Amniotic stem cell (primary cell): ENCODE results near the gene ELANE.
"Not testable (repeated sequence)": the region's sequence is repeated elsewhere in the genome, so short reads cannot be mapped to it uniquely, and the experiment has no call there.

ENCODE experiments used
- DNase-seq: peaks from one replicate; lab custom pipeline; 2025; lab: John Stamatoyannopoulos, UW

ELANE gene

DNA sequence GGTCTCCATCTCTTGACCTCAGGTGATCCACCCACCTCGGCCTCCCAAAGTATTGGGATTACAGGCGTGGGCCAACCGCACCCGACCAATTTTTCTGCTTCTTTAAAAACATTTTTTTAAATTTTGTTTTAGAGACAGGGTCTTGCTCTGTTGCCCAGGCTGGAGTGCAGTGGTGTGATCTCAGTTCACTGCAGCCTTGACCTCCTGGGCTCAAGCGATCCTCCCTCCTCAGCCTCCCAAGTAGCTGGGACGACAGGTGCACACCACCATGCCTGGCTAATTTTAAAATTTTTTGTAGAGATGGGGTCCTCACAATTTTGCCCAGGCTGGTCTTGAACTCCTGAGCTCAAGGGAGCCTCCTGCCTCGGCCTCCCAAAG is 9.3 kb upstream of the ELANE start:
- not testable (repeated sequence) for DNase-seq

- no peak for DNase-seq
Observed at GRCh38 chr19:843180-843835, 8.8 kb upstream of the ELANE start.

- no peak for DNase-seq
Observed at GRCh38 chr19:843836-844545, 8.1 kb upstream of the ELANE start.

DNA sequence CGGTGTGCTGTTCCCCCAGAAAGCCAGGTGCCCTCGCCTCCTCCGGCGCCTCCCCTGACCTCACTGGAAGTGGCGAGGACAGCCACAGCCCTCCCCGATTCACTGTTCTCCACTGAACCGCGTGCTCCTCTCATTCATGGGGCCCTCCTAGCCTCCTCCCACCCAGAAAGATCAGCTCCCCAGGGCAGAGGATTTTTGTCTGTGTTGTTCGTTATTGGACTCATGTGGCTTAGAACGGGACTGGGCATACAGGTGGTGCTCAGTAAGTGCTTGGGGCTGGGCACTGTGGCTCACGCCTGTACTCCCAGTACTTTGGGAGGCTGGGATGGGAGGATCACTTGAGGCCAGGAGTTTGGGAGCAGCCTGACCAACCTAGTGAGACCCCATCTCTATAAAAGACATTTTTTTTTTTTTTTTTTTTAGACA is 7.5 kb upstream of the ELANE start:
- no peak for DNase-seq

- DNase-seq = no peak
Observed at GRCh38 chr19:845707-846521, 6.2 kb upstream of the ELANE start.

GRCh38 chr19:848386-848921 is 3.6 kb upstream of the ELANE start:
- no peak for DNase-seq

DNA sequence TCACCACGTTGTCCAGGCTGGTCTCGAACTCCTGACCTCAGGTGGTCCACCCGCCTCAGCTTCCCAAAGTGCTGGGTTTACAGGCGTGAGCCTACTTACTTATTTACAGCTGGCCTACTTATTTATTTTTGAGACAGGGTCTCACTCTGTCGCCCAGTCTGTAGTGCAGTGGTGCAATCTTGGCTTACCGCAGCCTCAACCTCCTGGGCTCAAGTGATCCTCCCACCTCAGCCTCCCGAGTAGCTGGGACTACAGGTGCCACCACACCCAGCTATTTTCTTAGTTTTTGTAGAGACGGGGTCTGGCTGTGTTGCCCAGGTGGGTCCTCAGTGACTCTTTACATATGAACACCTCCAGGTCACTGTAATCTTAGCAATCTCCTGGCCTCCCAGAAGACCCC is 2.9 kb upstream of the ELANE start:
- DNase-seq = not testable (repeated sequence)

GRCh38 chr19:850221-850978 is 1.7 kb upstream of the ELANE start:
- DNase-seq = no peak

GRCh38 chr19:850979-851335 is 1.1 kb upstream of the ELANE start:
- no peak for DNase-seq

GRCh38 chr19:853014-853585 is 997 bp downstream of the ELANE start:
- DNase-seq = no peak

DNA sequence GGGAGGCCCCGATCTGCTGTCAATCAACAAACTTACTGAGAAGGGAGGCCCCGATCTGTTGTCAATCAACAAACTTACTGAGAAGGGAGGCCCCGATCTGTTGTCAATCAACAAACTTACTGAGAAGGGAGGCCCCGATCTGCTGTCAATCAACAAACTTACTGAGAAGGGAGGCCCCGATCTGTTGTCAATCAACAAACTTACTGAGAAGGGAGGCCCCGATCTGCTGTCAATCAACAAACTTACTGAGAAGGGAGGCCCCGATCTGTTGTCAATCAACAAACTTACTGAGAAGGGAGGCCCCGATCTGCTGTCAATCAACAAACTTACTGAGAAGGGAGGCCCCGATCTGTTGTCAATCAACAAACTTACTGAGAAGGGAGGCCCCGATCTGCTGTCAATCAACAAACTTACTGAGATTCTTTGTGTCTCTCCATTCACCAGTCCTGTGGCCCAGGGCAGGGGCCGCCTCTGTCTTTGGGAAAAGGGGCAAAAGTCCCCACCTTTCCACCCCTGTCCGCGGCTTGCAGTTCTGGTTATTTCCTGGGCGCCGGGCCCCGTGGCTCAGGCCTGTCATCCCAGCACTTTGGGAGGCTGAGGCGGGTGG is 1.6 kb downstream of the ELANE start:
- DNase-seq = not testable (repeated sequence)

DNA sequence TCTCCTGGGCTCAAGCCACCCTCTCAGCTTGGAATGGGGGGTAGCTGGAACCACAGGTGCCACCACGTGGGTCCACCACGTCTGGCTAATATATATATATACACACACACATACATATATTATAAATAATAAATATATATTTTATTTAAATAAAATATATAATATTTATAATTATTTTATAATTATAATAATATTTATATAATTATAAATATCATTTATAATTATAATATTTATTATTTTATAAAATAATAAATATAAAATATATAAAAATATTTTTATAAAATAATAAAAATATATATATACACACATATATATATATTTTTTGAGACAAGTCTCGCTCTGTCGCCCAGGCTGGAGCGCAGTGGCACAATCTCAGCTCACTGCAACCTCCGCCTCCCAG is 2.4 kb downstream of the ELANE start:
- no peak for DNase-seq

DNA sequence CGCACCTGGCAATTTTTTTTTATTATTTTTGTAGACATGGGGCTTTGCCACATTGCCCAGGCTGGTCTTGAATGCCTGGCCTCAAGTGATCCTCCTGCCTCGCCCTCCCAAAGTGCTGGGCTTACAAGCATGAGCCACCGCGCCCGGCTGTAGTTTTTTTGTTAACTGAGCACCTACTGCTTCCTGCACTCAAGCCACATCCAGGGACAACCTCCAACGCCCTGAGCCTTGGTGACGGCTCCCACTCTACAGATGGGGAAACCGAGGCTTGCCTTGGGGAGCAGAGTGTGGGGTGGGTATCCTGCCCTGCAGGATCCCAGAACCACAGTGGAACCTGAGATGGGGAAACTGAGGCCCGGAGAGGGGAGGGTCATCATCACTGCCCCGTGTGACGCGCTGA is 3.0 kb downstream of the ELANE start:
- DNase-seq = no peak

GRCh38 chr19:855566-856120 is 3.5 kb downstream of the ELANE start:
- DNase-seq = no peak

DNA sequence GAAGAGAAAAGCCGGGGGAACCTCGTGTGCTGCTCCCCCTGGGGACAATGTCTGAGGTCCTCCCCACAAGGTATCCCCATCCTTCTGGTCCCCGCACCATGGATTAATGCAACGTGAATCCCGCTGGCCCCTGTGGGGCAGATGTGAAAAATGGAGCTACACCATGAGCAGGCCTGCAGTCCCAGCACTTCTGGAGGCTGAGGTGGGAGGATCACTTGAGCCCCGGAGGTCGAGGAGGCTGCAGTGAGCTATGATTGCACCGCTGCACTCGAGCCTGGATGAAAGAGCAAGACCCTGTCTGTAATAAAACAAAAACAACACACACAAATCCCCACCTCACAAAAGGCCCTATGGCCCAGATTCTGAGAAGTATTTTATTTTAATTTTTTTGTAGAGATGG is 6.2 kb downstream of the ELANE start:
- no peak for DNase-seq

GRCh38 chr19:858868-859843 is 7.1 kb downstream of the ELANE start, which contains the start of gene CFD:
CFD (plus strand) TSS chr19:859664; CDS start chr19:859690, 26 bp downstream.
- no peak for DNase-seq

- DNase-seq = no peak
Observed at GRCh38 chr19:861141-861755, 9.1 kb downstream of the ELANE start.

GRCh38 chr19:861756-862580 is 9.9 kb downstream of the ELANE start:
- no peak for DNase-seq
